Sigmoid colon (tissue), 7 donors: ENCODE measurements around the gene PRKAR2B. TPM values are rescaled to one million over a fixed set of nuclear protein-coding genes. Genes with fewer than 3 reads are reported as not detected.

Source experiments
- DNase-seq: peaks from one replicate; pipeline ENCODE4 v3.0.0-alpha.2; 2019
- H3K27ac ChIP-seq, 4 donors: fragments of 200-600 bp; sonication (generic); one replicate each; pipeline ENCODE4 v1.5.1; 2016 to 2019; ENCODE audit warnings: mild to moderate bottlenecking in 1 of 4
- H3K27me3 ChIP-seq, 3 donors: fragments of 200-600 bp; sonication (generic); one replicate each; pipeline ENCODE4 v1.5.1; 2019; ENCODE audit warnings: mild to moderate bottlenecking in 1 of 3
- H3K36me3 ChIP-seq, 4 donors: fragments of 200-600 bp; sonication (generic); one replicate each; pipeline ENCODE4 v1.5.1; 2016 to 2019
- H3K4me1 ChIP-seq, 4 donors: fragments of 200-600 bp; sonication (generic); one replicate each; pipeline ENCODE4 v1.5.1; 2017 to 2019
- H3K4me3 ChIP-seq, 4 donors: fragments of 200-600 bp; sonication (generic); one replicate each; pipeline ENCODE4 v1.5.1; 2017 to 2019; ENCODE audit warnings: mild to moderate bottlenecking in 2 of 4, moderate library complexity in 1 of 4
- H3K9me3 ChIP-seq, 4 donors: fragments of 200-600 bp in 3 of 4; sonication (generic) in 3 of 4; one replicate each; pipeline versions ENCODE4 v1.5.1 to v1.6.1; 2013 to 2019
- CTCF ChIP-seq, 4 experiments: fragments of 450-650 bp in 3 of 4; fragments of 200-600 bp in 1 of 4; IDR thresholded peaks; one replicate each; pipeline ENCODE4 v1.5.1; 2016 to 2019; ENCODE audit warnings: antibody characterized with exemption in 4 of 4, mild to moderate bottlenecking in 3 of 4, moderate library complexity in 2 of 4
- EP300 ChIP-seq, 4 donors: sonication (generic); formaldehyde crosslinking; IDR thresholded peaks; one replicate each; pipeline ENCODE4 v1.6.1; 2017; ENCODE audit warnings: antibody characterized with exemption in 4 of 4
- POLR2A ChIP-seq, 2 donors: fragments of 450-650 bp; IDR thresholded peaks; one replicate each; pipeline ENCODE4 v1.6.1; 2016; ENCODE audit warnings: antibody characterized with exemption in 2 of 2, mild to moderate bottlenecking in 2 of 2, moderate library complexity in 2 of 2
- POLR2AphosphoS5 ChIP-seq, 4 donors: sonication (generic); formaldehyde crosslinking; IDR thresholded peaks; one replicate each; pipeline ENCODE4 v1.6.1; 2017; ENCODE audit warnings: antibody characterized with exemption in 4 of 4
- WGBS, 2 donors: extraction: QIAGEN DNeasy Blood & Tissue Kit; methylation state at CpG; one replicate each; pipeline ENCODE4 v1.1.7; 2013; 5-methylcytosine and 5-hydroxymethylcytosine counted together
- intact Hi-C: fragments of 100-400 bp; cut with DNase I; formaldehyde crosslinking; loops from one replicate; pipeline ENCODE4 v1.15.1; 2023
- polyA plus RNA-seq, 3 donors: library from polyadenylated mRNA; stranded (reverse); fragments of 200-250 nt; gene quantifications; one replicate each; pipeline ENCODE4 v1.2.3, GENCODE V29; 2013
- total RNA-seq, 4 donors: library from RNA; depleted of rRNA; stranded (reverse); fragments of >200 nt; gene quantifications; one replicate each; pipeline ENCODE4 v1.1.0, GENCODE V29; 2016
- donor health status: healthy with polysubstance abuse.
- donor health status: Bipolar disorder and iron deficiency.
- donor health status: healthy.

The PRKAR2B gene
- total and polyA plus RNA-seq, 7 donors: 8.1 to 40.0 (median 20.2) TPM

GRCh38 chr7:107100824-107101223 is 56.3 kb downstream of the PRKAR2B start:
- no peak for DNase-seq
- intact Hi-C loops: no loop called here
- Histone ChIP-seq H3K4me1 (no peaks in the 10 kb centered on the region), H3K27me3 (no peaks in the 10 kb centered on the region), H3K36me3 (no peaks in the 10 kb centered on the region), H3K4me3 (no peak overlapping the region), H3K9me3 (peaks cover 0 to 7% (median 2%) of the 10 kb centered on the region in 4 donors), H3K27ac (no peak overlapping the region)
- TF ChIP-seq POLR2AphosphoS5 (IDR thresholded peaks at IDR 0.05) (no peak), POLR2A (IDR thresholded peaks at IDR 0.05) (no peak), CTCF (IDR thresholded peaks at IDR 0.05) (no peak), EP300 (IDR thresholded peaks at IDR 0.05) (no peak)
- WGBS, 2 donors: 87 to 90% methylated on average over 1 of the region's 1 CpG

GRCh38 chr7:107103369-107103768 is 58.9 kb downstream of the PRKAR2B start:
- intact Hi-C loops: no loop called here
- TF ChIP-seq POLR2AphosphoS5 (IDR thresholded peaks at IDR 0.05) (no peak), POLR2A (IDR thresholded peaks at IDR 0.05) (no peak), EP300 (IDR thresholded peaks at IDR 0.05) (no peak), CTCF (IDR thresholded peaks at IDR 0.05) (no peak)
- no peak for DNase-seq
- Histone ChIP-seq H3K27me3 (no peaks in the 10 kb centered on the region), H3K27ac (no peak overlapping the region), H3K4me1 (no peaks in the 10 kb centered on the region), H3K9me3 (peaks cover 0 to 7% (median 2%) of the 10 kb centered on the region in 4 donors), H3K36me3 (no peaks in the 10 kb centered on the region), H3K4me3 (no peak overlapping the region)
- WGBS, 2 donors: 57 to 74% methylated on average over 4 of the region's 4 CpGs

GRCh38 chr7:107104801-107105200 is 60.3 kb downstream of the PRKAR2B start:
- intact Hi-C loops: no loop called here
- H3K9me3 ChIP-seq: no peaks in the 10 kb centered on the region
- 90 to 91% methylated on average over 4 of the region's 4 CpGs for WGBS, 2 donors
- DNase-seq: no peak
- H3K4me1 ChIP-seq: no peaks in the 10 kb centered on the region
- H3K4me3 ChIP-seq: no peak overlapping the region
- TF ChIP-seq EP300 (IDR thresholded peaks at IDR 0.05) (no peak), POLR2A (IDR thresholded peaks at IDR 0.05) (no peak), POLR2AphosphoS5 (IDR thresholded peaks at IDR 0.05) (no peak), CTCF (IDR thresholded peaks at IDR 0.05) (no peak)
- no peaks in the 10 kb centered on the region for H3K27me3 ChIP-seq
- H3K36me3 ChIP-seq: no peaks in the 10 kb centered on the region
- H3K27ac ChIP-seq: no peak overlapping the region

GRCh38 chr7:107105591-107106245 is 61.2 kb downstream of the PRKAR2B start:
- WGBS, 2 donors: 84 to 88% methylated on average over 4 of the region's 4 CpGs
- intact Hi-C loops: no loop called here
- Histone ChIP-seq H3K4me3 (no peak overlapping the region), H3K4me1 (no peaks in the 10 kb centered on the region), H3K36me3 (no peaks in the 10 kb centered on the region), H3K27me3 (no peaks in the 10 kb centered on the region), H3K27ac (no peak overlapping the region), H3K9me3 (no peaks in the 10 kb centered on the region)
- DNase-seq: no peak
- TF ChIP-seq POLR2A (IDR thresholded peaks at IDR 0.05): no peak

GRCh38 chr7:107108793-107109371 is 64.4 kb downstream of the PRKAR2B start:
- intact Hi-C loops: no loop called here
- H3K4me3 ChIP-seq: no peak overlapping the region
- no peaks in the 10 kb centered on the region for H3K36me3 ChIP-seq
- H3K9me3 ChIP-seq: no peaks in the 10 kb centered on the region
- peaks cover 0 to 9% (median 0%) of the 10 kb centered on the region in 4 donors for H3K4me1 ChIP-seq
- no peaks in the 10 kb centered on the region for H3K27me3 ChIP-seq
- no peak for DNase-seq
- no peak overlapping the region for H3K27ac ChIP-seq
- TF ChIP-seq CTCF (IDR thresholded peaks at IDR 0.05): no peak
- no peak for TF ChIP-seq EP300 (IDR thresholded peaks at IDR 0.05)
- no peak for TF ChIP-seq POLR2AphosphoS5 (IDR thresholded peaks at IDR 0.05)
- TF ChIP-seq POLR2A (IDR thresholded peaks at IDR 0.05): no peak
